Keratinocyte (primary cell): ENCODE results near the gene SCN2B. TPM values are rescaled to one million over a fixed set of nuclear protein-coding genes. Genes with fewer than 3 reads are reported as not detected.

Experiments used
- DNase-seq: peaks from one replicate; pipeline ENCODE4 v3.0.0-alpha.2; 2011; ENCODE audit warnings: low read depth, missing footprints, low spot score
- FAIRE-seq: peaks from 2 replicates; lab custom pipeline; 2011; peaks lifted over from hg19 to GRCh38; lab: Jason Lieb, UNC
- H2AFZ ChIP-seq: 2 replicates; pipeline ENCODE4 v1.6.0; 2012; ENCODE audit warnings: low read length, control low read depth, inconsistent platforms; ENCODE audit not compliant: control insufficient read depth
- H3K27ac ChIP-seq: 2 replicates; pipeline ENCODE4 v1.5.1; 2011; ENCODE audit warnings: low read length; ENCODE audit not compliant: control insufficient read depth, insufficient read depth
- H3K27me3 ChIP-seq: 3 replicates; pipeline ENCODE4 v1.6.0; 2011; ENCODE audit warnings: low read length; ENCODE audit not compliant: control insufficient read depth, insufficient read depth; ENCODE audit errors: extremely low read depth
- H3K36me3 ChIP-seq, 2 experiments: 2 replicates in 1 of 2; 3 replicates in 1 of 2; pipeline ENCODE4 v1.5.1; 2011; ENCODE audit warnings: low read length in 2 of 2, mild to moderate bottlenecking in 1 of 2; ENCODE audit not compliant: control insufficient read depth in 2 of 2, insufficient read depth in 2 of 2; ENCODE audit errors: extremely low read depth in 1 of 2
- H3K4me1 ChIP-seq: 3 replicates; pipeline ENCODE4 v1.5.1; 2011; ENCODE audit warnings: low read length; ENCODE audit not compliant: control insufficient read depth, insufficient read depth; ENCODE audit errors: extremely low read depth
- H3K4me2 ChIP-seq: 3 replicates; pipeline ENCODE4 v1.6.0; 2011; ENCODE audit warnings: low read depth, low read length; ENCODE audit not compliant: control insufficient read depth, insufficient read depth; ENCODE audit errors: extremely low read depth
- H3K4me3 ChIP-seq, 3 experiments: fragments of 200-600 bp in 1 of 3; sonication (generic) in 1 of 3; 2 replicates in 2 of 3; 3 replicates in 1 of 3; pipeline ENCODE4 v1.5.1; 2011 to 2016; ENCODE audit warnings: low read length in 3 of 3, mild to moderate bottlenecking in 3 of 3, control low read depth in 2 of 3, inconsistent platforms in 1 of 3, low read depth in 1 of 3, mixed read lengths in 1 of 3, mixed run types in 1 of 3, moderate library complexity in 1 of 3; ENCODE audit not compliant: control insufficient read depth in 2 of 3, insufficient read depth in 2 of 3; ENCODE audit errors: extremely low read depth in 1 of 3
- H3K79me2 ChIP-seq: 2 replicates; pipeline ENCODE4 v1.6.0; 2012; ENCODE audit warnings: low read length; ENCODE audit not compliant: control insufficient read depth, insufficient read depth
- H3K9ac ChIP-seq: 3 replicates; pipeline ENCODE4 v1.6.0; 2011; ENCODE audit warnings: low read length; ENCODE audit not compliant: control insufficient read depth, insufficient read depth; ENCODE audit errors: extremely low read depth
- H3K9me1 ChIP-seq: 3 replicates; pipeline ENCODE4 v1.6.0; 2011; ENCODE audit warnings: low read length; ENCODE audit not compliant: control insufficient read depth, insufficient read depth; ENCODE audit errors: extremely low read depth
- H3K9me3 ChIP-seq: 2 replicates; pipeline ENCODE4 v1.5.1; 2012; ENCODE audit warnings: low read depth, low read length; ENCODE audit not compliant: control insufficient read depth
- H4K20me1 ChIP-seq: 3 replicates; pipeline ENCODE4 v1.6.0; 2011; ENCODE audit warnings: low read length; ENCODE audit not compliant: control insufficient read depth, insufficient read depth; ENCODE audit errors: extremely low read depth
- CTCF ChIP-seq, 3 experiments: IDR thresholded peaks in 1 of 3; conservative IDR thresholded peaks in 1 of 3; optimal IDR thresholded peaks in 1 of 3; 2 replicates in 2 of 3; 3 replicates in 1 of 3; pipeline versions ENCODE3 to v1.5.1; 2011; ENCODE audit warnings: low read length in 3 of 3, mild to moderate bottlenecking in 3 of 3, moderate library complexity in 2 of 3, control low read depth in 1 of 3, inconsistent platforms in 1 of 3; ENCODE audit not compliant: insufficient read depth in 2 of 3; ENCODE audit errors: extremely low read depth in 1 of 3
- EZH2 ChIP-seq: IDR thresholded peaks from one replicate; pipeline ENCODE4 v1.6.1; 2012; ENCODE audit warnings: inconsistent platforms, mild to moderate bottlenecking, low read length, moderate library complexity
- dilution Hi-C: fragments of 300-500 bp; cut with MboI; formaldehyde crosslinking; loops from one replicate; pipeline ENCODE4 v1.7.0; 2020; ENCODE audit warnings: low sequenced_read_pairs; ENCODE audit not compliant: extremely low pct_ligation_motif_present
- polyA plus RNA-seq, 5 experiments: library from polyadenylated mRNA; depleted of rRNA in 3 of 5; stranded (reverse) in 3 of 5; stranded (forward) in 1 of 5; unstranded in 1 of 5; fragments of >200 nt; gene quantifications; 1 replicate in 1 of 5; 2 replicates in 3 of 5; 3 replicates in 1 of 5; pipeline versions ENCODE4 v1.2.1 to v1.2.3, GENCODE V29; 2011 to 2012; ENCODE audit warnings: missing spikeins in 2 of 5, low read depth in 1 of 5, low replicate concordance in 1 of 5

SCN2B gene
- polyA plus RNA-seq, 1 donor (not counting 4 experiments of a cell fraction or from before 2014, with no cell fraction given), result 0.56 TPM

GRCh38 chr11:118157186-118157895 lies 19.1 kb downstream of the SCN2B start:
- H3K9me1 ChIP-seq, result no peaks in the 10 kb centered on the region
- no peaks in the 10 kb centered on the region for H3K36me3 ChIP-seq
- DNase-seq (no peak), FAIRE-seq (no peak)
- peaks cover 13% of the 10 kb centered on the region for H3K27me3 ChIP-seq
- no peak overlapping the region for H2AFZ ChIP-seq
- no peak overlapping the region for H3K9ac ChIP-seq
- H4K20me1 ChIP-seq, result no peaks in the 10 kb centered on the region
- TF ChIP-seq EZH2 (no peak), CTCF (optimal IDR thresholded peaks at IDR 0.05 in 1 of 3, IDR thresholded peaks at IDR 0.05 in 1 of 3, conservative IDR thresholded peaks at IDR 0.05 in 1 of 3; ENCODE audit: extremely low read depth in 1 of 3, insufficient read depth in 2 of 3, low read length in 3 of 3) (no peak)
- no peak overlapping the region for H3K4me3 ChIP-seq
- H3K27ac ChIP-seq, result no peak overlapping the region
- H3K9me3 ChIP-seq, result no peaks in the 10 kb centered on the region
- no peak overlapping the region for H3K4me2 ChIP-seq
- no peaks in the 10 kb centered on the region for H3K79me2 ChIP-seq
- peaks cover 6% of the 10 kb centered on the region for H3K4me1 ChIP-seq
- dilution Hi-C loops, result no loop called here

GRCh38 chr11:118156531-118157185 lies 19.8 kb downstream of the SCN2B start:
- H3K27ac ChIP-seq, result no peak overlapping the region
- H3K79me2 ChIP-seq, result no peaks in the 10 kb centered on the region
- peaks cover 11% of the 10 kb centered on the region for H3K4me1 ChIP-seq
- H2AFZ ChIP-seq, result no peak overlapping the region
- H3K9me3 ChIP-seq, result no peaks in the 10 kb centered on the region
- no peak for FAIRE-seq
- dilution Hi-C loops, result no loop called here
- H4K20me1 ChIP-seq, result no peaks in the 10 kb centered on the region
- no peaks in the 10 kb centered on the region for H3K36me3 ChIP-seq
- no peaks in the 10 kb centered on the region for H3K9me1 ChIP-seq
- H3K27me3 ChIP-seq, result peaks cover 13% of the 10 kb centered on the region
- no peak overlapping the region for H3K4me2 ChIP-seq
- no peak for DNase-seq
- TF ChIP-seq EZH2, result no peak
- no peak for TF ChIP-seq CTCF (optimal IDR thresholded peaks at IDR 0.05 in 1 of 3, IDR thresholded peaks at IDR 0.05 in 1 of 3, conservative IDR thresholded peaks at IDR 0.05 in 1 of 3; ENCODE audit: extremely low read depth in 1 of 3, insufficient read depth in 2 of 3, low read length in 3 of 3)
- H3K9ac ChIP-seq, result no peak overlapping the region
- no peak overlapping the region for H3K4me3 ChIP-seq
